Measurements from ENCODE around the gene GRIK1. TPM values are rescaled to one million over a fixed set of nuclear protein-coding genes. Genes with fewer than 3 reads are reported as not detected.

The GRIK1 gene
- total RNA-seq, 2 experiments from 2014 or later, result not detected

GRCh38 chr21:29888437-29888836 is 51.4 kb downstream of the GRIK1 start:
- POLR2A ChIA-PET, result no interaction called here
- Mint-ChIP-seq H3K27me3 (peaks cover 2% of the 10 kb centered on the region), H3K36me3 (no peaks in the 10 kb centered on the region), H3K9me3 (no peaks in the 10 kb centered on the region), H3K4me3 (no peak overlapping the region), H3K27ac (no peak overlapping the region), H3K4me1 (no peaks in the 10 kb centered on the region)
- no peak for ATAC-seq (ENCODE audit: low read depth)
- DNase-seq, result no peak

DNA sequence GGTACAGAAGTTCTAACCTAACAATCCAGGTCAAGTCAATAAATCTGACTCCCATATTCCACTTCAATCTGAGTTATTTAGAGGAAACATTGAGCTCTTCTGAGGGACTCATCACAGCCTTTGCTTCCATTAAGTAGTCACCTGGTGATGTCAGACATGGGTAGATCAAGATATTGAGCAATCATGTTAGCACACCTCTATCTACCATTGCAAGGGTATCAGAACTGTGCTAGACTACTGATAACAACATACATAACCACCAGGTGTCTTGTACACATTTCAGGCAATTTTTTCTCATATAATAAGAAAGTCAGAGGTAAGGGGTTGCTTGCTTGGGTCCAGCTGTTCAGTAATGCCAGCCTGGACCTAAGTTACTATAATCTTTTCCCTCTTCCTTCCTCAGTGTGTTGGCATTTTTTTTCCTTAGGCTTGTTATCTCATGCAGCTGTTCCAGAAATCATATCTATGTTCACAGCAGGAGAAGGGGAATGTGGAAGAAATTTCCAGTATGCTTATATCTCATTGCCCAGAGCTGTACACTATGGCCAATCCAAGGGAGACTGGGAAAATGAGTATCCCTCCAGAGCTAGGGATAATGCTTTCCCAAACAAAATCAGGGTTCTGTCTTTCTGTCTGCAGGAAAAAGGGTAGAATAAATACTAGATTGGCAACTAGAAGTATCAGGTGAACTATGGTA is 52.3 kb downstream of the GRIK1 start:
- no peak for DNase-seq
- no peak overlapping the region for H3K4me3 Mint-ChIP-seq
- no peak for ATAC-seq (ENCODE audit: low read depth)
- H3K4me1 Mint-ChIP-seq, result no peaks in the 10 kb centered on the region
- H3K9me3 Mint-ChIP-seq, result no peaks in the 10 kb centered on the region
- POLR2A ChIA-PET, result no interaction called here
- H3K27ac Mint-ChIP-seq, result no peak overlapping the region
- no peaks in the 10 kb centered on the region for H3K36me3 Mint-ChIP-seq
- H3K27me3 Mint-ChIP-seq, result peaks cover 2% of the 10 kb centered on the region

GRCh38 chr21:29885491-29885890 is 54.3 kb downstream of the GRIK1 start:
- Mint-ChIP-seq H3K36me3 (no peaks in the 10 kb centered on the region), H3K4me1 (no peaks in the 10 kb centered on the region), H3K27me3 (peaks cover 2% of the 10 kb centered on the region), H3K27ac (no peak overlapping the region), H3K9me3 (no peaks in the 10 kb centered on the region), H3K4me3 (no peak overlapping the region)
- no peak for ATAC-seq (ENCODE audit: low read depth)
- POLR2A ChIA-PET, result no interaction called here
- DNase-seq, result no peak

GRCh38 chr21:29875873-29876272 is 63.9 kb downstream of the GRIK1 start:
- no peaks in the 10 kb centered on the region for H3K9me3 Mint-ChIP-seq
- DNase-seq (no peak), ATAC-seq (ENCODE audit: low read depth) (no peak)
- H3K36me3 Mint-ChIP-seq, result no peaks in the 10 kb centered on the region
- no peak overlapping the region for H3K4me3 Mint-ChIP-seq
- POLR2A ChIA-PET, result no interaction called here
- H3K4me1 Mint-ChIP-seq, result no peaks in the 10 kb centered on the region
- no peak overlapping the region for H3K27ac Mint-ChIP-seq
- no peaks in the 10 kb centered on the region for H3K27me3 Mint-ChIP-seq

GRCh38 chr21:29875036-29875716 is 64.6 kb downstream of the GRIK1 start:
- Mint-ChIP-seq H3K27ac (no peak overlapping the region), H3K4me1 (no peaks in the 10 kb centered on the region), H3K27me3 (no peaks in the 10 kb centered on the region), H3K9me3 (no peaks in the 10 kb centered on the region), H3K4me3 (no peak overlapping the region), H3K36me3 (no peaks in the 10 kb centered on the region)
- ATAC-seq (ENCODE audit: low read depth) (no peak), DNase-seq (no peak)
- POLR2A ChIA-PET, result no interaction called here

DNA sequence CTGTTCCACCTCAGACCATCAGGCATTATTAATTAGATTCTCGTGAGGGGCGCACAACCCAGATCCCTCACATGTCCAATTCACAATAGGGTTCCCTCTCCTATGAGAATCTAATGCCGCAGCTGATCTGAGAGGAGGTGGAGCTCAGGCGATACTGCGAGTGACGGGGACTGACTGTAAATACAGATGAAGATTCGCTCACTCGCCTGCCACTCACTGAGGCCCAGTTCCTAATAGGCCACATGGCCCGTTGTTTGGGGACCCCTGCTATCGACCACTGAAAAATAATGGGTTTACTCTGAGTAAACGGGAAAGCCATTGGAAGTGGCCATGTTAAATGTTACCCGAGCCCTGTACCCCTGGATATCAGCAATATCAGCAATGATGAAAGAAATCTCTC is 65.9 kb downstream of the GRIK1 start:
- DNase-seq (no peak), ATAC-seq (ENCODE audit: low read depth) (no peak)
- Mint-ChIP-seq H3K4me1 (no peaks in the 10 kb centered on the region), H3K27ac (no peak overlapping the region), H3K36me3 (no peaks in the 10 kb centered on the region), H3K9me3 (no peaks in the 10 kb centered on the region), H3K27me3 (no peaks in the 10 kb centered on the region), H3K4me3 (no peak overlapping the region)
- POLR2A ChIA-PET, result no interaction called here

DNA sequence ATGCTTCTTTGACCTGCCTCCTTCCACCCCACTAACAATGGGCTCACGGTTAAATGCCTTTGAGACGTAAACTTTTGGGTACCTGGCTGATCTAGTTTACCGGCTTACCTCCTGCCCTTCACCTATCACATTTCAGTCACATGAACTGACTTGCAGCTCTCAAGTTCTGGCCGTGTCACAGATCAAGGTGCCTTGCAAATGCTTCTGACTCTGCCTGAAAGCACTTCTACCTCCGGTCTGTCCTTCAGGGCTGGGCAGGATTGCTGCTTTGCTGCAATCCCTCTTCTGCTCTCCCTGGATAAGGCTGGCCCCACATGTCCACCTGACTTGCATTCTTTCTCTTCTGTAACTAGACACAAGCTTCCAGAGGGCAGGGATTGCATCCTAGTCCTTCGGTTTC is 69.0 kb downstream of the GRIK1 start:
- no peaks in the 10 kb centered on the region for H3K9me3 Mint-ChIP-seq
- peaks cover 2% of the 10 kb centered on the region for H3K27me3 Mint-ChIP-seq
- ATAC-seq (ENCODE audit: low read depth), result no peak
- no peak for DNase-seq
- no peak overlapping the region for H3K4me3 Mint-ChIP-seq
- POLR2A ChIA-PET, result no interaction called here
- no peaks in the 10 kb centered on the region for H3K4me1 Mint-ChIP-seq
- no peaks in the 10 kb centered on the region for H3K36me3 Mint-ChIP-seq
- H3K27ac Mint-ChIP-seq, result no peak overlapping the region

DNA sequence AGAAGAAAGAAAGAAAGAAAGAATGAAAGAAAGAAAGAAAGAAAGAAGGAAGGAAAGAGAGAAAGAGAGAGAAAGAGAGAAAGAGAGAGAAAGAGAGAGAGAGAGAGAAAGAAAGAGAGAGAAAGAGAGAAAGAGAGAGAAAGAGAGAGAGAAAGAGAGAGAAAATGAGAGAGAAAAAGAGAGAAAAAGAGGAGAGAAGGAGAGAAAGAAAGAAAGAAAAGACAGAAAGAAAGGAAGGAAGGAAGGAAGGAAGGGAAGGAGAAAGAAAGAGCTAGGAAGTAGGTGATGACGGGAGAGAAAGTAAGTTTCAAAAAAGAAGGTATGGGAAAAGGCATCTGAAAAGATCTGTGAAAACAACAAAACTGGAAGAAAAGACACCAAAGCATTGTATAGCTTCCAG is 72.0 kb downstream of the GRIK1 start:
- Mint-ChIP-seq H3K27ac (no peak overlapping the region), H3K4me1 (no peaks in the 10 kb centered on the region), H3K36me3 (no peaks in the 10 kb centered on the region), H3K4me3 (no peak overlapping the region), H3K27me3 (peaks cover 12% of the 10 kb centered on the region), H3K9me3 (no peaks in the 10 kb centered on the region)
- DNase-seq (no peak), ATAC-seq (ENCODE audit: low read depth) (no peak)
- POLR2A ChIA-PET, result no interaction called here

DNA sequence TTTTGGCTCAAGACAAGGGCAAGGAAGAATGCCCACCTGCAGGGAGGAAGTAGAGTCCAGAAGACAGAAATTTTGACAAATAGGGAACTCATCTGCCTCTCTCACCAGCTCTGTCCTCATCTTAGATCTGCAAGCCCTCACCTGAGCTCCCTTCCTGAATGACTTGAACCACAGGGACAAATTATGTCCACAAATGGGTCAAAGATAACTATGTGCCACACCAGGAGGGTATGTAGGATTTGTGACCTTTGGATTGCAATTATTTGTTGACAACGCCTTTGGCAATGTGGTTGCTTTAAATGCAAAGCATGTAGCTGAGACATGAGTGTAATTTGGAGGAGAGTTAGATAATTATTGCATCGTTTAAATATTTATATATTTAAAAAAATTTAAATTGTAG is 79.5 kb downstream of the GRIK1 start:
- Mint-ChIP-seq H3K36me3 (no peaks in the 10 kb centered on the region), H3K27ac (no peak overlapping the region), H3K9me3 (no peaks in the 10 kb centered on the region), H3K4me3 (no peak overlapping the region), H3K4me1 (no peaks in the 10 kb centered on the region), H3K27me3 (peaks cover 13% of the 10 kb centered on the region)
- no peak for DNase-seq
- ATAC-seq (ENCODE audit: low read depth), result no peak
- POLR2A ChIA-PET, result no interaction called here

- Mint-ChIP-seq H3K4me1 (no peaks in the 10 kb centered on the region), H3K36me3 (no peaks in the 10 kb centered on the region)
Measured at GRCh38 chr21:29857150-29857549, 82.6 kb downstream of the GRIK1 start.

GRCh38 chr21:29854795-29855194 is 85.0 kb downstream of the GRIK1 start:
- Mint-ChIP-seq H3K36me3 (no peaks in the 10 kb centered on the region), H3K27me3 (no peaks in the 10 kb centered on the region), H3K4me3 (no peak overlapping the region), H3K9me3 (no peaks in the 10 kb centered on the region), H3K4me1 (no peaks in the 10 kb centered on the region), H3K27ac (no peak overlapping the region)
- no peak for ATAC-seq (ENCODE audit: low read depth)
- DNase-seq, result no peak
- POLR2A ChIA-PET, result no interaction called here

More at GRCh38 chr21:29857150-29857549, 82.6 kb downstream of the GRIK1 start:
- no peaks in the 10 kb centered on the region for H3K27me3 Mint-ChIP-seq
- no peak overlapping the region for H3K27ac Mint-ChIP-seq
- DNase-seq, result no peak
- H3K9me3 Mint-ChIP-seq, result no peaks in the 10 kb centered on the region
- ATAC-seq (ENCODE audit: low read depth), result no peak
- POLR2A ChIA-PET, result no interaction called here
- no peak overlapping the region for H3K4me3 Mint-ChIP-seq

DNA sequence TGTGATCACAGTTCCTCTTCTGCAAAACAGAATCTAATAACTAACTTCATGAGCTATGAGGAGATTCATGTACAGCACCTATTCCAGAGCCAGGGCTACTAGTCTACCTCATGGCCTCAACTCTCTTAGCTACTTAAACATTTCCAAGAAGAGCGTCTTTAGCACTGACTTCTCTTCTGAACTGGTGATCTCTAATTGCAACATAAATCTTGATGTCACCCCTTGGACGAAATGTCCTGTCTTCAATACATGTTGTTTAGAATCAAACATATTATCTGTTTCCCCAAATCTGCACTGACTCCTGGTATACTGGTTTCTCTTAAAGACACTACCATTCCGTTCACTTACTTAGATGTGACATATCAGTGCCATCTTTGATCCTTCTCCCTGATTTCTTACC is 88.2 kb downstream of the GRIK1 start:
- ATAC-seq (ENCODE audit: low read depth), result no peak
- Mint-ChIP-seq H3K27me3 (no peaks in the 10 kb centered on the region), H3K4me1 (no peaks in the 10 kb centered on the region), H3K36me3 (no peaks in the 10 kb centered on the region), H3K27ac (no peak overlapping the region), H3K4me3 (no peak overlapping the region), H3K9me3 (no peaks in the 10 kb centered on the region)
- DNase-seq, result no peak
- POLR2A ChIA-PET, result no interaction called here

DNA sequence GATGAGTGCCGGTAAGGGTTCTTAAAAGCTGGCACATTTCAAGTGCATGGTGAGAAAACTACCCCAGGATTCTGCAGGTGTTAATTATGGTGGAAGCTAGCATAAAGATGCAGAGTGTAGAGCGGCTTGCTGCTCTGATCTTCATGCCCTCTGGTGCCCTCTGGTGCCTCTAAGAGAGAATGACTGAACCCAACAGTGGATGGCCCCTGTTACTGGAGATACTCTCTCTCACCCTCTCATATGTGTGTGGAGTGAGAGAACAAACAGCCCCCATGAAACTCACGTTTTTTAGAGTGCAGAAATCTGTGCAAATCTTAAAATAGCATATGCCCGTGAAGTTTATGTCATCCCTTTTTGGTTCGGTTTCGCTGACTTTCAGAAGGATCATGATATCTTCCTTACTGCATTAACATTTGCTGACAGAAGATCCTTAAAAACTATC is 90.0 kb downstream of the GRIK1 start:
- no peak overlapping the region for H3K4me3 Mint-ChIP-seq
- DNase-seq (no peak), ATAC-seq (ENCODE audit: low read depth) (peak; percentile 86)
- H3K27me3 Mint-ChIP-seq, result no peaks in the 10 kb centered on the region
- no peak overlapping the region for H3K27ac Mint-ChIP-seq
- no peaks in the 10 kb centered on the region for H3K9me3 Mint-ChIP-seq
- H3K36me3 Mint-ChIP-seq, result no peaks in the 10 kb centered on the region
- POLR2A ChIA-PET, result no interaction called here
- no peaks in the 10 kb centered on the region for H3K4me1 Mint-ChIP-seq

DNA sequence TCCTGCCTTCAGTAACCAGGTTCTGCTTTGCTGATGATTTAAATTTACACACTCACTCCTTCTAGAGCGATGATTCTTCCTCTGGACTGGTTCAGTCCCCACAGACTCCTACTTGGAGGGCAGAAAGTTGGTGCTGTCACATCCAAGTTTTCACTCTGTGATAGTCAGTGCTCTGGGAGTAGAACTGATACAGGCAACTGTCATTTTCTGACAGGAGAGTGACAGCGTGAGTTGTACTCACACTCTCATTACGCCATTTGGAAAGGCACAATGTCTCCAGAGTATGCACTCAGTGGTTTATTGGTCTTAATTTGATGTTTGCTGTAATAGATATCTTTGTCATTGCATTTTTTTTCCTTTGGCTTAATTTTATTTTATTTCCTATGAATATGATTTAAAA is 96.0 kb downstream of the GRIK1 start:
- no peaks in the 10 kb centered on the region for H3K36me3 Mint-ChIP-seq
- ATAC-seq (ENCODE audit: low read depth) (no peak), DNase-seq (no peak)
- peaks cover 11% of the 10 kb centered on the region for H3K27me3 Mint-ChIP-seq
- no peak overlapping the region for H3K4me3 Mint-ChIP-seq
- H3K9me3 Mint-ChIP-seq, result no peaks in the 10 kb centered on the region
- POLR2A ChIA-PET, result no interaction called here
- no peak overlapping the region for H3K27ac Mint-ChIP-seq
- H3K4me1 Mint-ChIP-seq, result no peaks in the 10 kb centered on the region
